CD4-positive, alpha-beta T cell (primary cell): ENCODE measurements around the gene DNMT3L. TPM values are rescaled to one million over a fixed set of nuclear protein-coding genes. Genes with fewer than 3 reads are reported as not detected.
A peak's percentile ranks its signal among the peaks of the same experiment; 100 is the strongest.
"Not testable (repeated sequence)": the region's sequence is repeated elsewhere in the genome, so short reads cannot be mapped to it uniquely, and the experiment has no call there.

Experiments used
- ATAC-seq: fragments of 200-7000 bp; cut with Tn5 transposase; one replicate; pipeline ENCODE4 v1.10.0; 2022; ENCODE audit warnings: mild to moderate bottlenecking; ENCODE audit not compliant: poor library complexity
- CTCF ChIA-PET: fragments of 350-600 bp; sonication (Branson Sonifier 250); formaldehyde crosslinking; loops from one replicate; lab custom pipeline; 2021; ENCODE audit warnings: antibody characterized with exemption, inconsistent platforms; lab: Charles Lee
- POLR2A ChIA-PET: fragments of 350-600 bp; sonication (Branson Sonifier 250); formaldehyde crosslinking; loops from one replicate; lab custom pipeline; 2021; ENCODE audit warnings: antibody characterized with exemption, inconsistent platforms; lab: Charles Lee
- DNase-seq, 14 experiments: peaks; one replicate each; pipeline ENCODE4 v3.0.0-alpha.2; 2013 to 2020; ENCODE audit warnings: mixed read lengths in 2 of 14
- H3K27ac ChIP-seq, 2 donors: one replicate each; pipeline versions ENCODE4 v1.5.1 to v1.7.0; 2013; ENCODE audit warnings: low read length in 2 of 2, low read depth in 1 of 2, mild to moderate bottlenecking in 1 of 2
- H3K27me3 ChIP-seq, 2 experiments: 1 replicate in 1 of 2; 2 replicates in 1 of 2; pipeline versions ENCODE4 v1.6.1 to v1.7.0; 2013; ENCODE audit warnings: low read length in 2 of 2, control low read depth in 1 of 2, mild to moderate bottlenecking in 1 of 2, moderate library complexity in 1 of 2; ENCODE audit not compliant: insufficient read depth in 2 of 2, control insufficient read depth in 1 of 2
- H3K36me3 ChIP-seq: one replicate; pipeline ENCODE4 v1.6.1; 2013; ENCODE audit warnings: low read length, control low read depth; ENCODE audit not compliant: insufficient read depth
- H3K4me1 ChIP-seq: one replicate; pipeline ENCODE4 v1.6.1; 2013; ENCODE audit warnings: low read length, control low read depth; ENCODE audit not compliant: insufficient read depth
- H3K4me3 ChIP-seq: one replicate; pipeline ENCODE4 v1.5.1; 2013; ENCODE audit warnings: mild to moderate bottlenecking, low read length, moderate library complexity
- H3K9me3 ChIP-seq, 2 experiments: 1 replicate in 1 of 2; 2 replicates in 1 of 2; pipeline versions ENCODE4 v1.6.1 to v1.7.0; 2013; ENCODE audit warnings: low read length in 2 of 2, mild to moderate bottlenecking in 2 of 2, control low read depth in 1 of 2, moderate library complexity in 1 of 2; ENCODE audit not compliant: control insufficient read depth in 1 of 2, insufficient read depth in 1 of 2
- H3K27ac Mint-ChIP-seq: one replicate; pipeline ENCODE4 v1.8.0; 2020; ENCODE audit warnings: mixed read lengths
- H3K27me3 Mint-ChIP-seq: one replicate; pipeline ENCODE4 v1.8.0; 2021; ENCODE audit warnings: mixed read lengths
- H3K36me3 Mint-ChIP-seq: one replicate; pipeline ENCODE4 v1.8.0; 2021; ENCODE audit warnings: low read depth, mixed read lengths
- H3K4me1 Mint-ChIP-seq: one replicate; pipeline ENCODE4 v1.8.0; 2021; ENCODE audit warnings: low read depth, mixed read lengths
- H3K4me3 Mint-ChIP-seq: one replicate; pipeline ENCODE4 v1.8.0; 2020; ENCODE audit warnings: mild to moderate bottlenecking, mixed read lengths
- H3K9me3 Mint-ChIP-seq: one replicate; pipeline ENCODE4 v1.8.0; 2020; ENCODE audit warnings: mixed read lengths
- intact Hi-C, 2 experiments: fragments of 100-400 bp; cut with DNase I in 1 of 2; cut with micrococcal nuclease in 1 of 2; formaldehyde crosslinking; loops; one replicate each; pipeline versions ENCODE4 v1.15.1 to v1.9.0; 2023 to 2025; cut with DNase I, micrococcal nuclease
- total RNA-seq, 174 experiments: library from RNA in 2 of 174; stranded (reverse) in 2 of 174; gene quantifications; one replicate each; pipeline ENCODE4 v1.2.3 and lab custom pipeline; 2021 to 2026
- TF ChIP-seq, protein P1 (sequence below): fragments of 200-600 bp; IDR thresholded peaks from one replicate; pipeline ENCODE4 v1.8.0; 2022; ENCODE audit warnings: antibody characterized with exemption, mild to moderate bottlenecking

The DNMT3L gene
- total RNA-seq, 2 experiments from 2014 or later = not detected

DNA sequence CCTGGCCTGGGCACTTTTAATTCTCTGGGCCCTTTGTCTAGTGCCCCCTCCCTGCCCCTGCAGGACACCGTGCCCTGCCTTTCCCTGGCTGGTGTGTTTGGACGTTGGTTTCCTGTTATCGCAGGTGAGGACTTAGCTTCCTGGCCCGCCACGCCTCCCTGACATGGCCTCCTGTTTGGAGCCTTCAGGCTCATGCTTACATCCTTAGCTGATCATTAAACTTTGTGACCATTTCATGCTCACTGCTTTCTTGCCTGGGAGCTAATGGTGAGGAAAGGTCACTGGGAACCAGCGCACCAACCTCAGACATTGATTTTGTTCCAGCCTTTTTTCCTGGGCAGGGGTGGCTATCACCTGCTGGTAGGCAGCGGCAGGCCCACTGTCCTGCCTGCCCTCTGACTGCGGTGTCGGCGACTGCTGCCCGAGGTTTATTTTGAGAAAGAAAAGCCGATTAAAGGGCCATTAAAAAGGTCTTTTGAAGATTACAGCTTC is 41.8 kb upstream of the DNMT3L start:
- peak overlapping the region; percentile 85 for H3K27ac Mint-ChIP-seq
- H3K36me3 ChIP-seq = peaks cover 35% of the 10 kb centered on the region
- ATAC-seq = no peak
- POLR2A ChIA-PET = no interaction called here
- H3K27ac ChIP-seq = peak overlapping the region in 1 of 2 donors; percentile 24
- peaks cover 19% of the 10 kb centered on the region for H3K36me3 Mint-ChIP-seq
- H3K27me3 Mint-ChIP-seq = no peaks in the 10 kb centered on the region
- peak overlapping the region; percentile 92 for H3K4me3 Mint-ChIP-seq
- H3K4me1 Mint-ChIP-seq = peaks cover 38% of the 10 kb centered on the region
- no peak overlapping the region for H3K4me3 ChIP-seq
- no peaks in the 10 kb centered on the region for H3K27me3 ChIP-seq
- no peaks in the 10 kb centered on the region for H3K9me3 ChIP-seq
- H3K9me3 Mint-ChIP-seq = no peaks in the 10 kb centered on the region
- intact Hi-C loops = loop anchor here in 1 of 2 experiments (5.0 kb wide), 1 partner anchor 49 kb away; the partner anchor contains the start of gene TRPM2
- peaks cover 73% of the 10 kb centered on the region for H3K4me1 ChIP-seq
- peak in 2 of 14 experiments; percentile 29 to 36 for DNase-seq
- TF ChIP-seq, protein P1, sequence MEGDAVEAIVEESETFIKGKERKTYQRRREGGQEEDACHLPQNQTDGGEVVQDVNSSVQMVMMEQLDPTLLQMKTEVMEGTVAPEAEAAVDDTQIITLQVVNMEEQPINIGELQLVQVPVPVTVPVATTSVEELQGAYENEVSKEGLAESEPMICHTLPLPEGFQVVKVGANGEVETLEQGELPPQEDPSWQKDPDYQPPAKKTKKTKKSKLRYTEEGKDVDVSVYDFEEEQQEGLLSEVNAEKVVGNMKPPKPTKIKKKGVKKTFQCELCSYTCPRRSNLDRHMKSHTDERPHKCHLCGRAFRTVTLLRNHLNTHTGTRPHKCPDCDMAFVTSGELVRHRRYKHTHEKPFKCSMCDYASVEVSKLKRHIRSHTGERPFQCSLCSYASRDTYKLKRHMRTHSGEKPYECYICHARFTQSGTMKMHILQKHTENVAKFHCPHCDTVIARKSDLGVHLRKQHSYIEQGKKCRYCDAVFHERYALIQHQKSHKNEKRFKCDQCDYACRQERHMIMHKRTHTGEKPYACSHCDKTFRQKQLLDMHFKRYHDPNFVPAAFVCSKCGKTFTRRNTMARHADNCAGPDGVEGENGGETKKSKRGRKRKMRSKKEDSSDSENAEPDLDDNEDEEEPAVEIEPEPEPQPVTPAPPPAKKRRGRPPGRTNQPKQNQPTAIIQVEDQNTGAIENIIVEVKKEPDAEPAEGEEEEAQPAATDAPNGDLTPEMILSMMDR = no peak
- CTCF ChIA-PET = no interaction called here

DNA sequence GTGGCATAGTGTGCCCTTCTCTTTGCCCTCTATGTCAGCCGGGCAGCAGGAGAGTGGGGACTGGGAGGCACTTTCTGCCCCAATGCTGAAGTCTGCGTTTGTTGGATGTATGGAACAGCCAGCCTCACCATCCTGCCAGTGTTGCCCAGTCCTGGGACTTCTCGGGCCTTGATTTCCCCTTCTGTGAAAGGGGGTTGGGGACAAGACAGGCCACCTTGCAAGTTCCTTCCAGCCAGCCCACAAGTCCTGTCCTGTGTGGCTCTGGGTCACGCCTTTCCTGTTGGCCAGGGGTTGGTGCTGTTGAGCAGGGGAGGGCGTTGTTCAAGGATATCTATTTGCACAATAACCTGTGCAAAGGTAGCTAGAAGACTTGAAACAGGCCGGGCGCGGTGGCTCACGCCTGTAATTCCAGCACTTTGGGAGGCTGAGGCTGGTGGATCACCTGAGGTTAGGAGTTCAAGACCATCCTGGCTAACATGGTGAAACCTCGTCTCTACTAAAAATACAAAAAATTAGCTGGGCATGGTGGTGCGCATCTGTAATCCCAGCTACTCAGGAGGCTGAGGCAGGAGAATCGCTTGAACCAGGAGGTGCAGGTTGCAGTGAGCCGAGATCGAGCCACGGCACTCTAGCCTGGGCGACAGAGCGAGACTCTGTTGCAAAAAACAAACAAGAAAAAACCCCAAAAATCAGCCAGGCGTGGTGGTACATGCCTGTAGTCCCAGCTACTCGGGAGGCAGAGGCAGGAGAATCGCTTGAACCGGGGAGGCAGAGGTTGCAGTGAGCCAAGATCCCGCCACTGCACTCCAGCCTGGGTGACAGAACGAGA is 41.1 kb upstream of the DNMT3L start:
- H3K27me3 ChIP-seq, POLR2A ChIA-PET, H3K9me3 ChIP-seq, H3K4me3 ChIP-seq, CTCF ChIA-PET, H3K9me3 Mint-ChIP-seq, H3K27me3 Mint-ChIP-seq, ATAC-seq, H3K27ac ChIP-seq: not testable (repeated sequence)
- intact Hi-C loops = loop anchor here in 1 of 2 experiments (5.0 kb wide), 1 partner anchor 50 kb away; the partner anchor contains the start of gene TRPM2
- H3K36me3 Mint-ChIP-seq = peaks cover 13% of the 10 kb centered on the region
- peaks cover 45% of the 10 kb centered on the region for H3K4me1 Mint-ChIP-seq
- peak overlapping the region; percentile 85 for H3K27ac Mint-ChIP-seq
- DNase-seq = peak in 1 of 14 experiments; percentile 20
- peaks cover 29% of the 10 kb centered on the region for H3K36me3 ChIP-seq
- H3K4me1 ChIP-seq = peaks cover 76% of the 10 kb centered on the region
- peak overlapping the region; percentile 92 for H3K4me3 Mint-ChIP-seq

DNA sequence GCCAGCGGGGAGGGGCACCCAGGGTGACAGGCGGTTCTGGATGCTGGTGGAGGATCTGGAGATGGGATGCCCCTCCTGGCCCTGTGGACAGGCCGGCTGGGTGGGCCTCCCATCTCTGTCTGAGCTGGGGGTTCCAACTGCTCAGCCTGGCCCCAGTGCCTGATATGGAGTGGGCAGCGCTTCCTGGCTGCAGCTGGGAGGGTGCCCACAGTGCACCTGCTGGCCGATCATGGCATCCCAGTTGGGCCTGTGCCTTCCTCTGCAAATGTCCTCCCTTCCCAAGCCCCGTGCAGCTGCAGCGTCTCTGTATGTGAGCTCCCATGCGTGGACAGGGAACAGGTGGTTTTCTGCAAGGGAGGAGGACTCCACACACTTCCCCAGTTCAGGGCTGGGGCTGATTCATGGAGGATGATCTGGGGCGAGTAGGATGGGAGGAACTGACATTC is 40.3 kb upstream of the DNMT3L start:
- Histone ChIP-seq H3K4me1 (peaks cover 79% of the 10 kb centered on the region), H3K4me3 (peak overlapping the region; percentile 1), H3K36me3 (peaks cover 21% of the 10 kb centered on the region), H3K9me3 (no peaks in the 10 kb centered on the region), H3K27me3 (no peaks in the 10 kb centered on the region), H3K27ac (no peak overlapping the region)
- Mint-ChIP-seq H3K36me3 (peaks cover 6% of the 10 kb centered on the region), H3K27ac (peak overlapping the region; percentile 83), H3K9me3 (no peaks in the 10 kb centered on the region), H3K27me3 (no peaks in the 10 kb centered on the region), H3K4me1 (peaks cover 52% of the 10 kb centered on the region), H3K4me3 (peak overlapping the region; percentile 92)
- ATAC-seq (no peak), DNase-seq (no peak)
- POLR2A ChIA-PET = interaction anchor here (2.0 kb wide), 1 partner anchor 36 kb away, joined by 10 read pairs; the partner anchor contains the start of gene CFAP410
- TF ChIP-seq, protein P1 = no peak
- intact Hi-C loops = loop anchor here in 1 of 2 experiments (2.0 to 5.0 kb wide), 2 partner anchors 35 to 50 kb away; partner anchors contain the start of gene TRPM2
- CTCF ChIA-PET = no interaction called here
